ENCODE results near the gene COX19.

DNA sequence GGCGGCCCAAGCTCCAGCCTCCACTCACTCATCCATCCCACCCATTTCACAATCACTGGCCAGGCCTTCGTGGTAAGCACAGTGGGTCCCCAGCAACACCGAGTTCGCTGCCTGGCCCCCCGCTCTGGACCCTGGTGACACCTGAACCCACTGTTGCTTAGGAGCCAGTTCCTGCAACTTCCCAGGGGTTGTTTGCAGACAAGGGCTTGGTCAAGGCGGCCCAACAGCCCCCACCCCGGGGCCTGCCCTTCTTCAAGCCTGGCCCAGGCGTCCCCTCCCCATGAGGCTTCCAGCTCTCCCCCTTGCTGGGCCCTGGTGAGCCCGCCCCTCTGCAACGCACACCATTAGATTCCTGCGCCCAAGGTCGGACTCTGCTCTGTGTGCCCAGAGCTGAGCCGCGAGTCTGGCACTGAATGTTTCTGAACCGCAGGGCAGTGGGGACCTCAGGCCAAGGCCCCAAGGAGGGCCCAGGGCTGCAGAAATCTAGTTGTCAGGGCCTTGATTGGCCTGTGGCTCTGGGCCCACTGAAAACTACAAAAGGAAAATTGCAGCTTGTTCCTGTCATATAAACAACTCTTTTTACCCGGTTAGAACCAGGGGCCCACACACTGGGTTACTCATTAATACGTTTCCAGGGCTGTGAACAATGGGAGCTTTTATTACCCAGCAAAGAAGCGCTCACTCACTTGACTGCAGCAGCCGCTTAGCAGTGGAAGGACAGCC lies 2.1 kb upstream of the COX19 start:
- TF ChIP-seq, protein P1, sequence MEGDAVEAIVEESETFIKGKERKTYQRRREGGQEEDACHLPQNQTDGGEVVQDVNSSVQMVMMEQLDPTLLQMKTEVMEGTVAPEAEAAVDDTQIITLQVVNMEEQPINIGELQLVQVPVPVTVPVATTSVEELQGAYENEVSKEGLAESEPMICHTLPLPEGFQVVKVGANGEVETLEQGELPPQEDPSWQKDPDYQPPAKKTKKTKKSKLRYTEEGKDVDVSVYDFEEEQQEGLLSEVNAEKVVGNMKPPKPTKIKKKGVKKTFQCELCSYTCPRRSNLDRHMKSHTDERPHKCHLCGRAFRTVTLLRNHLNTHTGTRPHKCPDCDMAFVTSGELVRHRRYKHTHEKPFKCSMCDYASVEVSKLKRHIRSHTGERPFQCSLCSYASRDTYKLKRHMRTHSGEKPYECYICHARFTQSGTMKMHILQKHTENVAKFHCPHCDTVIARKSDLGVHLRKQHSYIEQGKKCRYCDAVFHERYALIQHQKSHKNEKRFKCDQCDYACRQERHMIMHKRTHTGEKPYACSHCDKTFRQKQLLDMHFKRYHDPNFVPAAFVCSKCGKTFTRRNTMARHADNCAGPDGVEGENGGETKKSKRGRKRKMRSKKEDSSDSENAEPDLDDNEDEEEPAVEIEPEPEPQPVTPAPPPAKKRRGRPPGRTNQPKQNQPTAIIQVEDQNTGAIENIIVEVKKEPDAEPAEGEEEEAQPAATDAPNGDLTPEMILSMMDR (IDR thresholded peaks at IDR 0.05), result no peak
- no peak for TF ChIP-seq POLR2A (IDR thresholded peaks at IDR 0.05; ENCODE audit: low read depth)
